HTERT RPE-1 (cell line): Measurements from ENCODE around the gene GNG12.

Source experiments
- in situ Hi-C: fragments of 300-500 bp; cut with MboI; formaldehyde crosslinking; loops from 4 replicates; pipeline ENCODE4 v1.14.3; 2020; ENCODE audit warnings: low sequenced_read_pairs

The GNG12 gene

DNA sequence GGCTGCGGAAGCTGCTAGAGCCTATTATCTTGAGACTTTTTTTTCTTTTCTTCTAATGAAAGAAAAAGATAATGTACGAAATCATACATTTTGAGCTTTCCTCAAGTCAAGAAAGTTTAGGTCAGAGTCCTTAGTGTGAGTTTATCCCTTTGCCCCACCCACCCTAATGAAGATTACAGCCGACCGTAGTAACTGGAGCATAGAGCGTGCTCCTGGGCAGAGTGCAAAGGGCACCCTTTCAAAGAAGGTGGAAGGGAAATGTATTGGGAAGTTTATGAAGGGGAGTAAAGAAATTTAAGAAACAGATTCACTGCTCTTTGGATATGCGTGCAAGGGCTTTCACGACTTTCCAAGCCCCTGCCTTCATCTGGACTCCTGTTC is 17.2 kb downstream of the GNG12 start:
- in situ Hi-C loops = no loop called here

DNA sequence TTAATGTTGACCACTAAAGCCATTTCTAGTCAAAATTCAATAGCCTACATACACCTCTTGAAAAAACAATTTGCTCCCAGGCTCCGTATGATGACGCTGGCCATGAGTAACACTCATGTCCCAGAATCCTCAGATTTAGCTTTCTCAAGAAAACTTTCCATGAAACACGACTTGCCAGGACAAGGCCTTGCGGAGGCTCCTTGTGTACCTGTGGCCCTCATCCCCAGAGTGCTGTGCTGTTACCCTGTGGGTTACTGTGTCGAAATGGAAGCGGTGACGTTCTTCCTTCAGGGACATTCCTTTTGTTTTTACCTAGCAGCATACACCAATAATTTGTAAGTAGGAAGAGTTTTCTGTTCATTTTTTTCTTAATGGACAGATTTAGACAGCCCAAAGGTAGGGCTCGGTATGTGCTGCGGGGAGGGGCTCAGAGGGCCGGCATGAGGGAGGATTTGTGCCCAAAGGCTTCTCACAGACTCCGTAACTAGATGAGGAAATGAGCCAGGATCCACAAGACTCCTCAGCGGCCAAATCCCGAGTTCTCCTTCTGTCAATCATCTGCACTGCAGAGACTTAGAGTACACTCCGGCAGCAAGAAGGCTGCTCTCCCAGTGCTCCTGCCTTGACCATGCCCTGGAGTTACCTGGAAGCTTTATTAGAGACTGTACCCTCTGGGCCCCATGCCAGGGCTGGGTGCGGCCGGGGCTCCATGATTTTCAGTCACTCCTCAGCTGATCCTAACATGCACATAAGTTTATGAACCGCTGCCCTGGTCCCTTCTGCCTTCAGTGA is 17.8 kb downstream of the GNG12 start:
- in situ Hi-C loops = no loop called here

DNA sequence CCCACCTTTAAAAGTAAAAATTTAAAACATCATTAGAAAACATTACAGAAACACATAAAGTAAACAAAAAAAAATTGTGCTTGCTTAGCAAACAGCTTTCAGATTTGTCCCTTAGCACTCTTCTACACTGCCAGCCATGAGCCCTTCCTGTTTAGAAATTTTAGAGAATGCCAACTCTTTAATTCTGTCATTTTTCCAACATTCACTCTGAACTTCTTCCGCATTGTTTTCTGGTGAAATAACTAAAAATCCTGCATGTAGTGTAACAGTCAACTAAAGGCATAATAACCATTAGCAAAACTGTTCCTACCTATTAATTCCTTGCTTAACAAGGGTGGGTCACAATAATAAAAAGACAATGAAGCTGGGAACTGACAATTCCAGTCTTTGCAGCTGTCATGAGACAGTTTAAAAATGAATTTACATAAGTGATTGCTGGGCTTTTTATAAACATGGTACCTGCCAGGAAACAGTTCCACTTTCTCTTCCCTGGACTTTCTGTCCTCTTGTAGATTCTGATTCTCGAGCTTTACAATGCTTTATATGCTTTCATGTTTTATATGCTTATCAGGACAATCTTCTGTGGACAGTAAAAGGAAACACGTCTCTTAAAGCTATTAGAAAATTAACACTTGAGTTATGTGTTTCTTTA is 19.0 kb downstream of the GNG12 start:
- in situ Hi-C loops = no loop called here

DNA sequence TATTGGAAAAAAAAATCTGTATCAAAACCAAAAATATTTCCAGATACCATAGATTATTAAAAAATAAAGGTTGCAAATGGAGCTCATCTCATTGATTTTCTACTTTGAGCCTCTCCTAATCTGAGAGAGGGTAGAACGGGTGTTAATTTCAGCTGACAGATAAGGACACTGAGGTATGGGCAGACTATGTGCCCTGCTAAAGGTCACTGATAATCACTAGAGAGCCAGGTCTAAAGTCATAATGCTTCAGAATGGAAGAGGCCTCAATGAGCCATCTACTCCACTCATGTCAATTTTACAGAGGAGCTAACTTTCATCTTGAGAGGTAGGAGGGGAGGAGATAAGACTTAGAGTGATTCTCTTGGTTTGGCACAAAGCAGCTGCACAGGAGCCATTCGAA is 21.0 kb downstream of the GNG12 start:
- in situ Hi-C loops = no loop called here

DNA sequence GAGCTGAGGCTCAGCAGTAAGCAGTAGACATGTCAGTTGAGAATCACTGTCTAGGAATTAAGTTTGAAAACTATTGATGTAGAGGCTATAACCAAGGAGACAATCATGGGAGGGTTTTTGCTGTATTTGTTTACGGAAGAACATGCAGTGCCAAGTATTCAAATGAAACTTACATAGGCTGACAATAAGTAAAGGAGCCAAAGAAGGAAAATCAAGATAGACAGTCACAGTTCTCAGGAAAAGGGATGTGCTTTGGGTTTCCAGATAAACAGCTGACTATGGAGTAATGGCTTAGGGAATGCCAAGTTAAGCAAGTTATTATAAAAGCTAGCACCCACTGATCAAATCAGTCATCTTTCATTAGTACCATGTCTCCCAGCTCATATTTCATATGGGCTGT is 21.5 kb downstream of the GNG12 start:
- in situ Hi-C loops = no loop called here

DNA sequence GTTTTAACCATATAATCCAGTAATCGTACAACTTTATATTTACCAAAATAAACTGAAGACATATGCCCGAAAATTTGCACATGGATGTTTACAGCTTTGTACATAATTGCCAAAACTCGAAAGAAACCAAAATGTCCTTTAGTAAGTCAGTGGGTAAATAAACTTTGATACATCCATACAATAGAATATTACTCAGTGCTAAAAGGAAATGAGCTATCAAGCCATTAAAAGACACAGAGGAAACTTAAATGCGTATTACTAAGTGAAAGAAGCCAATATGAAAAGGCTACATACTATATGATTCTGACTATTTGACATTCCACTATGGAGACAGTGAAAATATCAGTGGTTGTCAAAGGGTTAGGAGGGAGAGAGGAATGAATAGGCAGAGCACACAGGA is 23.4 kb downstream of the GNG12 start:
- in situ Hi-C loops = no loop called here

DNA sequence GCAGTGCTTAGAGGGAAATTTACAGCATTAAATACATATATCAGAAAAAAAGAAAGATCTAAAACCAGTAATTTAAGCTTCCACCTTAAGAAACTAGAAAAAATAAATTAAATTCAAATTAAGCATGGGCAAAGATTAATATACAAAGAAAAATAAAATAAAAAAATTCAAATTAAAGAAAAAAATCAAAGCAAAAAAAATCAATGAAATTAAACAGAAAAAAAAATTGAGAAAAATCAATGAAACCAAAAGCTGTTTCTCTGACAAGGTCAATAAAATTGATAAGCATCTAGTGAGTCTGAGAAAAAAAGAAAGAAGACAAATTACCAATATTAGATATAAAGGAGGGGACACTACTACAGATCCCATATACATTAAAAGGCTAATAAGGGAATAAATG is 26.0 kb downstream of the GNG12 start:
- in situ Hi-C loops = no loop called here

DNA sequence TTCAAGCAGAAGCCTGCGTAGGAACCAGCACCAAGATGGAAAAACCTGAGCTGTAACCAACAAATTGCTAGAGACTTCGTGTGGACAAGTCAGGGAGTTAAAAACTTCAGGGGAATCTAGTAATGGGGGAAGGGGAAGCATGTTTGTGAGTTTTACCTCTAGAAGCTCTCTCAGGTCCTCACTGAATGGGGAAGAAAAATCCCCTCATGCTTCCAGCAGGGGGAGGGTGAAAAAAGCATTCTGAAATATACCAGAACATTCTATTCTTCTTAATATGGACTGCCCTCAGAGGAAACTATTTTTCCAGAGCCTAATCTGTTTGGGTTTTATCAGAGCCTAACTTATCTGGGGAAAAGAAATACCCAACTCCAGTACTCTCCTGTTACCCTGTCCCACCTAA is 28.6 kb downstream of the GNG12 start:
- in situ Hi-C loops = no loop called here

DNA sequence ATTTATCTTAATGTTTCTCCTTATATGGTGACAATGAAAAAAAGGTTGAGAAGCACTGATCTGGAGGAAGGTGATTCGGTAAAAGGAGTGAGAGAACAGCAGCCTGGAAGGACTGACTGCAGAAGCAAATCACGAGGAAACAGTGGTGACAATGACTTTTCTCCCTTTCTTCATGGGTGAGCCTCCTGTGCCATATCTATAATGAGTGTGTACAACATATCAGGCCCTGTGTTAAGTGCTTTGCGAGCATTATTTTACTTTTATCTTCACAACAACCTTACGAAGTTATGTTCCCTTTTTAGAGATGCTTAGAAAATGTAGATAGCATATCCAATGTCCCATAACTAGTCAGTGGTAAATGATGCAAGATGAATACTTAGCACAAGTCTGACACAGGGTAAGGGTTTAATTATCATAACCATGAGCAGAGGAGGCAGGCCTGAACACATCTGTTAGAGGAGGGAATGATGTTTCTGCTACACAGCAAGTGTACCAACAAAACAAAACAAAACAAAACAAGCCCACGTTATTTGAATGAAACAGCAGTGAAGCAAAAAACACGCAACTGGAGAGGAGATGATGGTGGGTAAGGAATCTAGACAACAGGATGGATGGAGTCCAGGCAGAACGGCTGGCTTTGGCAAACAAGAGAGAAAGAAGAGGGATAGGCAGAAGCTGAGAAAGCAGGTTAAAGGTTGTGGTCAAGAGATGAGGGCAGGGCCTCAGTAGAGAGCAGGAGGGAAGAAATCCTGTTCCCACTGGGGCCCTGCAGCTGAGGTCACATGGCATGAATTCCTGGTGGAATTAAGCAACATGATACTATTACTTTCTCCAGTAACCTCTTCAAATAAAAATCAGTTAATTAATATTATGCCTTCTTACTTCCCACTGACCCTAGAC is 29.6 kb downstream of the GNG12 start:
- in situ Hi-C loops = no loop called here

DNA sequence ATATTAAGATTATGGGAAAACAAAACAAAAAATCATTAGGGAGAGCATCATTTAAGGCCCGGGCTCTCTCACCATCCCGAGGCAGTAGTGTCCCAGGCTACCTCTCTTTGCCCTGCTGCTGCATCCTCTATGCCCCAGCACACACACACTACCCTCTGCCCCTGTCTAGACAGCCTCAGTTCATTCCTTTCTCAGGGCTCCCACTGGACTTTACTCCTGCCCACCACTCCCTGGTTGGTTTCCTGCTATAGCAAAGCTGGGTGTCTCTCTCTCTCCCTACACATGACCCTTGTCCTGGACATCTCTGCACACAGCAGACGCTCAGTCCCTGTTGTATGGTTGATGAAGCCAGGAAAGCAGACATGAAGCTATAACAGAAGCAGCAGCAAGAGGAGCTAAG is 30.7 kb downstream of the GNG12 start:
- in situ Hi-C loops = no loop called here

DNA sequence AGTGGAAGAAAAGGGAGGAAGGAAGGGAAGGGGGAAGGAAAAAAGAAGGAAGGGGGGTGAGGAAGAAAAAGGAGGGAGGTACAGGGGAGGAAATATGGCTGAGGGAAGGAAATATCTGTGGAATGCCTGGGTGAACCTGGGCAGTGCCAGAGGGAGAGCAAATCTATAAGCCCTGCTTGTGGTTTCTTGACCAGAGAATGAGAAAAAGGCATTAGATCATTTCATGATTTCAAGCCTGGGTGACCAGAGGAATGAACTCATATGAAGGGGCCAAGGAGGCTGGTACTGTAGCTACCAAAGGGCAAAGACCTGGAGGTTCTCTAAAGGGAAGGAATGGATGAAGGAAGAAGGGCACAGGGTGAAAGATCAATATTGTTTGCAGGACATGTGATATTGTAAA is 31.4 kb downstream of the GNG12 start:
- in situ Hi-C loops = no loop called here

DNA sequence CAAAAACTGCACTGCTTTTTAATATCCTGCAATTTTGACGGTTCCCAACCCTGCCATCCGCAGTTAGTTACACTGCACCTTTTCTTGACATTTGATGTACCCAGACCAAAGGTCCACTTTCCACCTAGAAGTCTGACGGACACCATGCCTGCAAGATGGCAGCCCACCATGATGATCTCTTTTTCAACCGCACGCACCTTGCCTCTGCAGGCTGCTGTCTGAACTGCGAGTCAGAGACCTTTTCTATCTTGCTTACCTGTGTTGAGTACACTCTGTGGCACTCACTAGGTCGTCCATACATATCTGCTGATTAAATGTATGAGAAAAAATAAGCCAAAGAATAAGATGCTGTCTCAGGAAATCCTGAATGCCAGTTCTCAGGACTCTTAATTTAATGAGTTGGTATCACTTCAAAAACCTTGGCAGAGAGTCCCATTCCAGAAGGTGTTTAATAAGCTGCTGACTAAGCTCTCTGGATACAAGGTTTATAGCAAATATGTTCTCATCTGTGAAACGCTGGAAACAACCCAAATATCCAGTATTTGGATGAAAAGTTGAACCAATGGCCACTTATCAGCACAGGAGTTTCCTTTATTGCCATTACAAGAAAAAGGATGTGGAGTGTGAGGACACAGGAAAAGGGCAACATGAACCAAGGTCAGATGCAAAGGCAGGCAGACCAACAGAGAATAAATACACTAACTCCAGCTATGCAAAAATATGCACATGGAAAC is 37.9 kb downstream of the GNG12 start:
- in situ Hi-C loops = no loop called here

DNA sequence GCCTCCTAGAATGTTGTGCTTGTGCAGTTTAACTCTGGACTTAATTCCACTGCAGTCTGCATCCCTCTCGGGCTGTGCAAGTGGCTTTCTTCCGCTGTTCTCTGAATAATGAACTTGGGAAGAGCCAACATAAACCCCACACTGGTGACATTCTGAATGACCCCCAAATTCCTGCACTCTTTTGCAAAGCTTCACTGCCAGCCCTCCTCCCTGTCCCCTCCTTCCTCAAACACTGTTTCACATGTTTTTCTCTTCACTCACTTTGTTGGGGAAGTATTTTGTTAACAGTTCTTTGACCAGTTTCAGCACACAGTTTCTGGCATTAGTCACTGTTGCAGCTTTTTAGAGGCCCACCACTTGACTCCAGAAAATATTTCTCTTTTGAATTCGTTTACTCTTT is 39.7 kb downstream of the GNG12 start:
- in situ Hi-C loops = no loop called here

DNA sequence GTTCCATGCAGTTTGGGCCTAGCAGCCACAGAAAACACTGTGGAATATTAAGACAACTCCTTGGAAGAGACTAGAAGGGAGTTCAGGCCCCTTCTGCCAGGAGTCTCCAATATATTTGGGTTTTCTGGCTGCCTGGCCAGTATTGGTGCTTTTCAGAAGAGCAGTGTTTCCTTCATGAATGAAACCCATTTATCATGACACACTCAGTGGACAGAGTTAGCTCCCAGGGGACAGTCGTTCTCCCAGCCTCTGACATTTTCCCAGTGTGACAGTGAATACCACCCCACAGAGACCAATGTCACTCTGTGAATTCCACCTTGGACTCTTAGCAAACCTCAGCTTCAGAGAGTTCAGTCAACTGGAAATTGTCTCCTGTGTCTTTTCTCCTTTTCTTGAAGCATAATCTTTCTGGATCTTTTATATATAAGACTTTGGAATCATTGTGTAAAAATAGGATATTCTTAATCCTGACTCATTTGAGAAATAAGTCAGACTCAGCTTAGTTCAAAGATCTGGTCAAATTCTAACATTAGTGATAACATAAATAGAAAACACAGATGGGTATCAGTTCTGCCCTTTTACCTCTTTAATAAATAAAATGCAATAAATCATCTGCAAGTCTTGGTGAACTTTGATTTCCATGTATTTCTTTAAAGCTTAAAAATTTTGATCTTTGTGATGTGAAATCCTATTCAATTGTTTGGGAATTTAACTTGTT is 40.4 kb downstream of the GNG12 start:
- in situ Hi-C loops = no loop called here

DNA sequence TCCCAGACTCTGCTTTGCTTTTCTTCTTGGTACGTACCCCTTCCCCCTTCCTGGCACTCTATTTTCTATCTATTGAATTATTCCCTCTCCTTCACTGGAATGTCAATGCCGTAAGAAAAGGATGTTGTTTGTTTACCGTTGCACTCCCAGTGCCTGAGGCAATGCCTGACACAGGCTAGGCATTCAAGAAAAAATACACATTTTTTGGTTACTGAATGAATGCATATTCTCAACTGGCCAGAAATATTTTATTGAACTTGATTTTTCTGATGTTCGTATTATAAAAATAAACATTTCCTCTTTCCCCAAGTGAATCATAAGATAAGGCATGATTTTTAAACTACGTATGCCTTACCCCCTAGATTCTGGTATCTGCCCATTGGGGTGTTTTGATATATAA is 41.2 kb downstream of the GNG12 start:
- in situ Hi-C loops = no loop called here

DNA sequence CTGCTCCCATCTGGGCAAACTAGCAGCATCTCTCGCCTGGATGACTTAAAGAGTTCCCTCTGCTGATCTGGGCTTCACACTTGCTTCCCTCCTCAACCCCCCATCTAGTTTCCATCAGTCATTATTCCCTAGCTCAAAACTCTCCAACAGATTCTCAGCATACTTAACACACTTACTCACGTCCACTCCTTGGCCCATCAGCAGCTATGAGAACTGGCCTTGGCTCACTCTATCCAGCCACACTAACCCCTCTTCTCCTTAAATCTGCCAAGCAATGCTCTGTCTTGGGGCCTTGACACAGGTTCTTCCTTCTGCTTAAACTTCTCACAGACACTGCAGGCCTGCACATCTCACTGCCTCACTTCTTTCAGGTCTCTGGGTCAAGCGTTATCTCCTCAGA is 41.6 kb downstream of the GNG12 start:
- in situ Hi-C loops = no loop called here

DNA sequence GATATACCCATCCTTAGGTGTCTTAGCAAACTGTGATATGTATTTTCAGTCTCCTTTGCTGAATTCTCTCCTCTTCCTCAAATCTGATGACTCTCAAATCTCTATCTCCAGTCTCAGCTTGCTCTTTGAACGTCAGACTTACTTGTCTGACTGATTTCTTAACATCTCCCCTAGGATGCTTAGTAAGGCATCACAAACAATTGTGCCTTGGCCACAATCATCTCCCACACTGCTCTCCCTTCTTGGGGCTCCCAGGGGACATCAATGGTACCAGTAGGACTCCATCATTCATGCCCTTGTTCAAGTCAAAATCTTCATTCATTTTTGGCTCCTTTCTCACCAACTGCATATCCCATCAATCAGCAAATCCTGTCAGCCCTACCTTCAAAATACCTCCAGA is 42.0 kb downstream of the GNG12 start:
- in situ Hi-C loops = no loop called here

DNA sequence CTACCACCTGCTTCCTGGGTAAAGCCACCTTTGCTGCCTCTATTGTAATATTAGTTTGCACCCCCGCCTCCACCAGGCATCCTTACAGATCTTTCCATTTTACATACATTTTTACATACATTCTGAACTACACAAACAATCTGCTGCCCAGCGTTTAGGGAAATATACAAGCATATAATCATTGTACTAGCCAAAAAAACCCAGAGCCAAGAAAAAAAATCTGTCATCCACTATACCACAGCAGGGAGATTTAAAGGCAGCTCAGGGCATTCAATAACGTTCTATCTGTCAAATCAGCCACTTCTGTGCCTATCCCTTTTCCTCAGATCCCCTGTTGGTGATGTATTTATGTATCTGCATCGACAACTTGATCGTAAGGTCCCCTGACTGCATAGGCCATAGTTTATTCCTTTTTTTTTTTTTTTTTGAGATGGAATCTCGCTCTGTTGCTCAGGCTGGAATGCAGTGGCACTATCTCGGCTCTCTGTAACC is 43.0 kb downstream of the GNG12 start:
- in situ Hi-C loops = no loop called here

DNA sequence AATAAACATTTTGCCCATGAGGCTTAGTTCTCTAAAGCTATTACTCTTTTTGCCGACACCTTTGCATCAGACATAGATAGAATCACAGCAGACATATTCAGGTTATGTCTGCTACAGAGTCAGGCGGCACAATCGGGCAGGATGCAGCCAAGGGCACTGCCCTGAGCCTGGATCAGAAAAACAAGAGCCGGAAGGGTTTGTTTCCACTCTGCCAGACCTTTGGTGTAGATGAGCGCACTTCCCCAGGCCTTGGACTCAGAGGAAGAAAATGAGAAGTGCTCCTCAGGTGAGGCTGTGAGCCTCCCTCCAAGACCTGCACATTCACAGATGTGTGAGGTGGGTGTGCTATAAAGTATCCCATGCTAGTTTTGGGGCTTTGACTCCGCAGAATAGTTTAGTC is 43.7 kb downstream of the GNG12 start:
- in situ Hi-C loops = no loop called here

DNA sequence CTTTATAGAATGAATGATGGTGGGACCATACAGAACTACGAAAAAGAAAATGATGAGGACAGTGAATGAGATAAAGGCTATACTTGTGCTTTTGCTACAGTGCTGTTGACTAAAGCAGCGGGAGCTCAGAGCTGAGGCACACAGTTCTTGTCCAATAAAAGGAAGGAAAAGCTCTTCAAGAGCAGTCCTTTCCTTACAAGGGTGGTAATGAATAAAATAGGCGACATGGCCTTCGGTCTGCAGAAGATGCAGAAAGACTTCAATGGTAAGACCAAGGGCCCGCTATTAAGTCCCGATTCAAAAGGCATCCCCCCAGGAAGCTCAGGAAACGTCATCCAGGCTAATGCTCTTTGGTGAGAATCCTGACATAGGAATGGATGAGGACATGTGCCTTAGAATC is 44.4 kb downstream of the GNG12 start:
- in situ Hi-C loops = no loop called here
